HEK293T (cell line): ENCODE results near the gene GARRE1.

ENCODE experiments used
- CTCF ChIA-PET: fragments of 350-600 bp; formaldehyde crosslinking; extraction: SDS; loops from one replicate; lab custom pipeline; 2021; ENCODE audit warnings: antibody characterized with exemption, inconsistent platforms; lab: Yijun Ruan, JAX
- POLR2A ChIA-PET: fragments of 350-600 bp; formaldehyde crosslinking; extraction: SDS; loops from one replicate; lab custom pipeline; 2020; ENCODE audit warnings: antibody characterized with exemption, inconsistent platforms; lab: Yijun Ruan, JAX
- DNase-seq: peaks from one replicate; pipeline ENCODE4 v3.0.0; 2012; ENCODE audit warnings: mixed read lengths; ENCODE audit errors: extremely low spot score
- ARNT ChIP-seq: fragments of 450-650 bp; IDR thresholded peaks from 2 replicates; pipeline ENCODE4 v1.6.1; 2017; ENCODE audit warnings: mild to moderate bottlenecking
- BHLHE40 ChIP-seq: fragments of 450-650 bp; IDR thresholded peaks from 2 replicates; pipeline ENCODE4 v1.6.1; 2016; ENCODE audit warnings: mild to moderate bottlenecking, moderate library complexity, borderline replicate concordance
- CTBP1 ChIP-seq: fragments of 450-650 bp; IDR thresholded peaks from 2 replicates; pipeline ENCODE4 v1.6.1; 2016; ENCODE audit warnings: borderline replicate concordance
- ELF4 ChIP-seq: fragments of 450-650 bp; IDR thresholded peaks from 2 replicates; pipeline ENCODE4 v1.6.1; 2017; ENCODE audit warnings: antibody characterized with exemption
- FOXA1 ChIP-seq: fragments of 450-650 bp; IDR thresholded peaks from 2 replicates; pipeline ENCODE4 v1.6.1; 2016; ENCODE audit warnings: mild to moderate bottlenecking
- FOXK2 ChIP-seq: fragments of 450-650 bp; IDR thresholded peaks from 2 replicates; pipeline ENCODE4 v1.6.1; 2016; ENCODE audit warnings: mild to moderate bottlenecking
- FOXM1 ChIP-seq: fragments of 450-650 bp; IDR thresholded peaks from 2 replicates; pipeline ENCODE4 v1.6.1; 2017; ENCODE audit warnings: mild to moderate bottlenecking, borderline replicate concordance
- HDGF ChIP-seq: fragments of 450-650 bp; IDR thresholded peaks from 2 replicates; pipeline ENCODE4 v1.6.1; 2017; ENCODE audit warnings: antibody characterized with exemption, borderline replicate concordance
- L3MBTL2 ChIP-seq: fragments of 450-650 bp; conservative IDR thresholded peaks from 2 replicates; pipeline ENCODE4 v1.6.1; 2016; ENCODE audit warnings: mild to moderate bottlenecking
- LEF1 ChIP-seq: fragments of 450-650 bp; IDR thresholded peaks from 2 replicates; pipeline ENCODE4 v1.6.1; 2017; ENCODE audit warnings: mild to moderate bottlenecking, borderline replicate concordance
- NFRKB ChIP-seq: fragments of 450-650 bp; IDR thresholded peaks from 2 replicates; pipeline ENCODE4 v1.6.1; 2016; ENCODE audit warnings: mild to moderate bottlenecking, moderate library complexity
- PKNOX1 ChIP-seq: fragments of 450-650 bp; IDR thresholded peaks from 2 replicates; pipeline ENCODE4 v1.6.1; 2016
- SP1 ChIP-seq: fragments of 450-650 bp; IDR thresholded peaks from 2 replicates; pipeline ENCODE4 v1.6.1; 2017
- SUZ12 ChIP-seq: fragments of 450-650 bp; IDR thresholded peaks from 2 replicates; pipeline ENCODE4 v1.6.1; 2016; ENCODE audit warnings: mild to moderate bottlenecking
- TARDBP ChIP-seq: fragments of 450-650 bp; IDR thresholded peaks from 2 replicates; pipeline ENCODE4 v1.6.1; 2016
- ZNF384 ChIP-seq: fragments of 450-650 bp; IDR thresholded peaks from 2 replicates; pipeline ENCODE4 v1.6.1; 2016

Gene GARRE1

GRCh38 chr19:34231439-34231838, 22.9 kb upstream of the GARRE1 start:
- no peak for TF ChIP-seq FOXM1
- DNase-seq = no peak
- POLR2A ChIA-PET = no interaction called here
- CTCF ChIA-PET = interaction anchor here (0.7 kb wide), 1 partner anchor 14 kb away, joined by 4 read pairs; no protein-coding TSS in a partner anchor

- ChIA-PET POLR2A (interaction anchor here (0.6 kb wide), 1 partner anchor 29 kb away, joined by 3 read pairs; no protein-coding TSS in a partner anchor), CTCF (no interaction called here)
- TF ChIP-seq HDGF (no peak), L3MBTL2 (no peak), FOXK2 (no peak), BHLHE40 (no peak), FOXA1 (no peak), SP1 (no peak), ZNF384 (no peak), TARDBP (no peak), NFRKB (no peak), PKNOX1 (no peak), LEF1 (no peak), FOXM1 (no peak), SUZ12 (no peak), ELF4 (no peak), CTBP1 (no peak), ARNT (no peak)
- no peak for DNase-seq
Observed at GRCh38 chr19:34232566-34233481, 21.5 kb upstream of the GARRE1 start.

- ChIA-PET CTCF (no interaction called here), POLR2A (no interaction called here)
- DNase-seq = no peak
- no peak for TF ChIP-seq NFRKB
- TF ChIP-seq LEF1 = no peak
- no peak for TF ChIP-seq TARDBP
- TF ChIP-seq L3MBTL2 = no peak
- no peak for TF ChIP-seq PKNOX1
- TF ChIP-seq FOXA1 = no peak
Observed at GRCh38 chr19:34235425-34235940, 18.9 kb upstream of the GARRE1 start.

GRCh38 chr19:34236035-34236987, 18.0 kb upstream of the GARRE1 start:
- TF ChIP-seq CTBP1 (no peak), LEF1 (no peak), FOXM1 (no peak), PKNOX1 (no peak), FOXA1 (no peak), HDGF (no peak), NFRKB (no peak), FOXK2 (no peak), TARDBP (no peak), ELF4 (no peak), SUZ12 (no peak), L3MBTL2 (no peak), BHLHE40 (no peak), ARNT (no peak), SP1 (no peak), ZNF384 (no peak)
- CTCF ChIA-PET = no interaction called here

GRCh38 chr19:34237283-34237682, 17.1 kb upstream of the GARRE1 start:
- no peak for DNase-seq
- ChIA-PET POLR2A (no interaction called here), CTCF (no interaction called here)
- TF ChIP-seq FOXA1 (no peak), ARNT (no peak), HDGF (no peak), SUZ12 (no peak), L3MBTL2 (no peak), LEF1 (no peak), CTBP1 (no peak)

More at GRCh38 chr19:34236035-34236987, 18.0 kb upstream of the GARRE1 start:
- POLR2A ChIA-PET = no interaction called here
- no peak for DNase-seq
